Ishikawa (cell line): Measurements from ENCODE around the gene AP4M1.

ENCODE experiments used
- CEBPB ChIP-seq: IDR thresholded peaks from 2 replicates; pipeline ENCODE4 v1.6.1; 2012
- CREB1 ChIP-seq: IDR thresholded peaks from 2 replicates; pipeline ENCODE4 v1.6.1; 2012; ENCODE audit warnings: low read depth
- EGR1 ChIP-seq: IDR thresholded peaks from 2 replicates; pipeline ENCODE4 v1.6.1; 2012
- EP300 ChIP-seq: IDR thresholded peaks from 2 replicates; pipeline ENCODE4 v1.6.1; 2012; ENCODE audit warnings: borderline replicate concordance
- FOXM1 ChIP-seq: IDR thresholded peaks from 2 replicates; pipeline ENCODE4 v1.6.1; 2012; ENCODE audit warnings: low read depth, borderline replicate concordance
- NFIC ChIP-seq: IDR thresholded peaks from 2 replicates; pipeline ENCODE4 v1.6.1; 2012
- RAD21 ChIP-seq: IDR thresholded peaks from 2 replicates; pipeline ENCODE4 v1.6.1; 2012; ENCODE audit warnings: low read depth
- REST ChIP-seq: IDR thresholded peaks from 2 replicates; pipeline ENCODE4 v1.6.1; 2012; ENCODE audit warnings: low read depth, mild to moderate bottlenecking
- TAF1 ChIP-seq: IDR thresholded peaks from 2 replicates; pipeline ENCODE4 v1.6.1; 2012; ENCODE audit warnings: low read depth, mild to moderate bottlenecking
- TCF12 ChIP-seq: IDR thresholded peaks from 2 replicates; pipeline ENCODE4 v1.6.1; 2012; ENCODE audit warnings: low read depth
- TEAD4 ChIP-seq: IDR thresholded peaks from 2 replicates; pipeline ENCODE4 v1.6.1; 2012
- USF1 ChIP-seq: IDR thresholded peaks from 2 replicates; pipeline ENCODE4 v1.6.1; 2012
- YY1 ChIP-seq: IDR thresholded peaks from 2 replicates; pipeline ENCODE4 v1.6.1; 2012; ENCODE audit warnings: low read depth
- ZBTB7A ChIP-seq: IDR thresholded peaks from 2 replicates; pipeline ENCODE4 v1.6.1; 2012; ENCODE audit warnings: low read depth
- TF ChIP-seq, protein P1 (sequence below): IDR thresholded peaks from 2 replicates; pipeline ENCODE4 v1.6.1; 2012

Gene AP4M1

GRCh38 chr7:100111156-100111555, 9.7 kb downstream of the AP4M1 start:
- TF ChIP-seq CEBPB (no peak), EGR1 (no peak), TAF1 (no peak), TEAD4 (no peak), ZBTB7A (no peak), EP300 (no peak), NFIC (no peak), RAD21 (no peak), FOXM1 (no peak), YY1 (no peak), REST (no peak), USF1 (no peak), TCF12 (no peak)
- TF ChIP-seq, protein P1, sequence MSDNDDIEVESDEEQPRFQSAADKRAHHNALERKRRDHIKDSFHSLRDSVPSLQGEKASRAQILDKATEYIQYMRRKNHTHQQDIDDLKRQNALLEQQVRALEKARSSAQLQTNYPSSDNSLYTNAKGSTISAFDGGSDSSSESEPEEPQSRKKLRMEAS: no peak

- TF ChIP-seq, protein P1: no peak
These were observed 10.5 kb downstream of the AP4M1 start for GRCh38 chr7:100111914-100112313.

- TF ChIP-seq EP300 (no peak), YY1 (no peak), CREB1 (no peak), CEBPB (no peak), EGR1 (no peak), ZBTB7A (no peak), FOXM1 (no peak)
- TF ChIP-seq, protein P1: no peak
These were observed 13.6 kb downstream of the AP4M1 start for GRCh38 chr7:100115026-100115425.

DNA sequence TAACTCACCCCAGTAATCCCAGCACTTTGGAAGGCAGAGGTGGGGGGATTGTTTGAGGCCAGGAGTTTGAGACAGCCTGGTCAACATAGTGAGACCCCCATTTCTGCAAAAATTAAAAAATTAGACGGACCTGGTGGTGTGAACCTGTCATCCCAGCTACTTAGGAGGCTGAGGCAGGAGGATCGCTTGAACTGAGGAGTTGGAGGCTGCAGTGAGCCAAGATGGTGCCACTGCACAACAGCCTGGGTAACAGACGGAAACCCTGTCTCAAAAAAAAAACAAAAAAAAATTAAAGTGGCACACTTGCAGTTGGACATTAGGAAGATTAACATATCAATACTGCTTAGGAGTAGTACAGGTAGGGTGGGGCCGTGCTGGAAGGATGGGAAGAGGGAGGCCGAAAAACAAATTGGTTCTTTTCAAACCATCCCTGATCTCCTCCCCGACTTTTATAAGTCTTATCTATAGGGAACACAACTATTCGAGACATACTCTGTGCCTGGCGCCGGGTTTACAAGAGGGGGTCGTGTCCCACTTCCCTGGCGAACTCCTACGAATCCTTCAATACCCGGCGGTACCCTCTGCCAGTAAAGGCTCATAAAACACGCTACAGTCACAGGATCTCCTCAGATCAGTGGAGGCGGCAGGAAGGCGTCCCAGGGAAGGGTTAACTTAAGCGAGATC, 17.1 kb downstream of the AP4M1 start:
- TF ChIP-seq, protein P1: peak; percentile 6
- no peak for TF ChIP-seq TCF12
- no peak for TF ChIP-seq USF1
- no peak for TF ChIP-seq TEAD4
- TF ChIP-seq EGR1: no peak
- no peak for TF ChIP-seq RAD21
- no peak for TF ChIP-seq CREB1

GRCh38 chr7:100119072-100119969, 17.9 kb downstream of the AP4M1 start, which contains the start of the genes CNPY4 and TAF6:
CNPY4 (plus strand) TSS chr7:100119634; CDS start chr7:100119745, 111 bp downstream.
TAF6 (minus strand) TSS chr7:100119358; CDS start chr7:100114209, 5,149 bp downstream.
- TF ChIP-seq EGR1 (peak; percentile 81), CEBPB (no peak; the same call in 1 of the 2 replicates), CREB1 (0 out of 2 replicates have a peak, but pooled peaks have one; percentile 10), ZBTB7A (no peak), RAD21 (no peak), TAF1 (peak; percentile 100), REST (0 out of 2 replicates have a peak, but pooled peaks have one; percentile 18), NFIC (peak; percentile 31; the same call in 1 of the 2 replicates), USF1 (0 out of 2 replicates have a peak, but pooled peaks have one; percentile 33), YY1 (peak; percentile 98), TCF12 (peak; percentile 76; the same call in 1 of the 2 replicates), FOXM1 (no peak), EP300 (no peak), TEAD4 (0 out of 2 replicates have a peak, but pooled peaks have one; percentile 23)
- TF ChIP-seq, protein P1: peak; percentile 80
